ENCODE results near the gene PTGFRN. TPM values are rescaled to one million over a fixed set of nuclear protein-coding genes. Genes with fewer than 3 reads are reported as not detected.
A peak's percentile ranks its signal among the peaks of the same experiment; 100 is the strongest.

The PTGFRN gene
- total and polyA plus RNA-seq, 2 experiments from 2014 or later, result 17.4 to 32.7 TPM

DNA sequence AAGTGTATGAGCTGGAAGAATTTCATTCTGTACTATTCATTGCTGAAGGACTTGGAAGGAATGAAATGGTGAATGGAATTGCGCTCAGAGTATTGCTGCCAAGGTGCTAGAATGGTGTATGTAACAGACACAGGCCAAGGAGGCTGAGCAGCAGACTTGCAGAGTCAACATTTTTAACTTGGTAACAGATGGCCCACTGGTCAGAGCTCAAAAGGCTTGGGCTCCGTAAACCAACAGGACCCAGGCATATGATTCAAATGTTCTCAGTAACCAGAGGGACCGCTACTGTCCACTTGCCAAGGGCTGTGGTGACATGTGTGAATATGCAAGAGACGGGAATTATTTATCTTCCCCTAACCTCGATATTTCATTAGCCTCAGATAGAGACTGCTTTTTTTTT lies 28.8 kb upstream of the PTGFRN start (continued):
- TF ChIP-seq, protein P1, sequence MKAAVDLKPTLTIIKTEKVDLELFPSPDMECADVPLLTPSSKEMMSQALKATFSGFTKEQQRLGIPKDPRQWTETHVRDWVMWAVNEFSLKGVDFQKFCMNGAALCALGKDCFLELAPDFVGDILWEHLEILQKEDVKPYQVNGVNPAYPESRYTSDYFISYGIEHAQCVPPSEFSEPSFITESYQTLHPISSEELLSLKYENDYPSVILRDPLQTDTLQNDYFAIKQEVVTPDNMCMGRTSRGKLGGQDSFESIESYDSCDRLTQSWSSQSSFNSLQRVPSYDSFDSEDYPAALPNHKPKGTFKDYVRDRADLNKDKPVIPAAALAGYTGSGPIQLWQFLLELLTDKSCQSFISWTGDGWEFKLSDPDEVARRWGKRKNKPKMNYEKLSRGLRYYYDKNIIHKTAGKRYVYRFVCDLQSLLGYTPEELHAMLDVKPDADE (IDR thresholded peaks at IDR 0.05), result no peak
- TF ChIP-seq, protein P2, sequence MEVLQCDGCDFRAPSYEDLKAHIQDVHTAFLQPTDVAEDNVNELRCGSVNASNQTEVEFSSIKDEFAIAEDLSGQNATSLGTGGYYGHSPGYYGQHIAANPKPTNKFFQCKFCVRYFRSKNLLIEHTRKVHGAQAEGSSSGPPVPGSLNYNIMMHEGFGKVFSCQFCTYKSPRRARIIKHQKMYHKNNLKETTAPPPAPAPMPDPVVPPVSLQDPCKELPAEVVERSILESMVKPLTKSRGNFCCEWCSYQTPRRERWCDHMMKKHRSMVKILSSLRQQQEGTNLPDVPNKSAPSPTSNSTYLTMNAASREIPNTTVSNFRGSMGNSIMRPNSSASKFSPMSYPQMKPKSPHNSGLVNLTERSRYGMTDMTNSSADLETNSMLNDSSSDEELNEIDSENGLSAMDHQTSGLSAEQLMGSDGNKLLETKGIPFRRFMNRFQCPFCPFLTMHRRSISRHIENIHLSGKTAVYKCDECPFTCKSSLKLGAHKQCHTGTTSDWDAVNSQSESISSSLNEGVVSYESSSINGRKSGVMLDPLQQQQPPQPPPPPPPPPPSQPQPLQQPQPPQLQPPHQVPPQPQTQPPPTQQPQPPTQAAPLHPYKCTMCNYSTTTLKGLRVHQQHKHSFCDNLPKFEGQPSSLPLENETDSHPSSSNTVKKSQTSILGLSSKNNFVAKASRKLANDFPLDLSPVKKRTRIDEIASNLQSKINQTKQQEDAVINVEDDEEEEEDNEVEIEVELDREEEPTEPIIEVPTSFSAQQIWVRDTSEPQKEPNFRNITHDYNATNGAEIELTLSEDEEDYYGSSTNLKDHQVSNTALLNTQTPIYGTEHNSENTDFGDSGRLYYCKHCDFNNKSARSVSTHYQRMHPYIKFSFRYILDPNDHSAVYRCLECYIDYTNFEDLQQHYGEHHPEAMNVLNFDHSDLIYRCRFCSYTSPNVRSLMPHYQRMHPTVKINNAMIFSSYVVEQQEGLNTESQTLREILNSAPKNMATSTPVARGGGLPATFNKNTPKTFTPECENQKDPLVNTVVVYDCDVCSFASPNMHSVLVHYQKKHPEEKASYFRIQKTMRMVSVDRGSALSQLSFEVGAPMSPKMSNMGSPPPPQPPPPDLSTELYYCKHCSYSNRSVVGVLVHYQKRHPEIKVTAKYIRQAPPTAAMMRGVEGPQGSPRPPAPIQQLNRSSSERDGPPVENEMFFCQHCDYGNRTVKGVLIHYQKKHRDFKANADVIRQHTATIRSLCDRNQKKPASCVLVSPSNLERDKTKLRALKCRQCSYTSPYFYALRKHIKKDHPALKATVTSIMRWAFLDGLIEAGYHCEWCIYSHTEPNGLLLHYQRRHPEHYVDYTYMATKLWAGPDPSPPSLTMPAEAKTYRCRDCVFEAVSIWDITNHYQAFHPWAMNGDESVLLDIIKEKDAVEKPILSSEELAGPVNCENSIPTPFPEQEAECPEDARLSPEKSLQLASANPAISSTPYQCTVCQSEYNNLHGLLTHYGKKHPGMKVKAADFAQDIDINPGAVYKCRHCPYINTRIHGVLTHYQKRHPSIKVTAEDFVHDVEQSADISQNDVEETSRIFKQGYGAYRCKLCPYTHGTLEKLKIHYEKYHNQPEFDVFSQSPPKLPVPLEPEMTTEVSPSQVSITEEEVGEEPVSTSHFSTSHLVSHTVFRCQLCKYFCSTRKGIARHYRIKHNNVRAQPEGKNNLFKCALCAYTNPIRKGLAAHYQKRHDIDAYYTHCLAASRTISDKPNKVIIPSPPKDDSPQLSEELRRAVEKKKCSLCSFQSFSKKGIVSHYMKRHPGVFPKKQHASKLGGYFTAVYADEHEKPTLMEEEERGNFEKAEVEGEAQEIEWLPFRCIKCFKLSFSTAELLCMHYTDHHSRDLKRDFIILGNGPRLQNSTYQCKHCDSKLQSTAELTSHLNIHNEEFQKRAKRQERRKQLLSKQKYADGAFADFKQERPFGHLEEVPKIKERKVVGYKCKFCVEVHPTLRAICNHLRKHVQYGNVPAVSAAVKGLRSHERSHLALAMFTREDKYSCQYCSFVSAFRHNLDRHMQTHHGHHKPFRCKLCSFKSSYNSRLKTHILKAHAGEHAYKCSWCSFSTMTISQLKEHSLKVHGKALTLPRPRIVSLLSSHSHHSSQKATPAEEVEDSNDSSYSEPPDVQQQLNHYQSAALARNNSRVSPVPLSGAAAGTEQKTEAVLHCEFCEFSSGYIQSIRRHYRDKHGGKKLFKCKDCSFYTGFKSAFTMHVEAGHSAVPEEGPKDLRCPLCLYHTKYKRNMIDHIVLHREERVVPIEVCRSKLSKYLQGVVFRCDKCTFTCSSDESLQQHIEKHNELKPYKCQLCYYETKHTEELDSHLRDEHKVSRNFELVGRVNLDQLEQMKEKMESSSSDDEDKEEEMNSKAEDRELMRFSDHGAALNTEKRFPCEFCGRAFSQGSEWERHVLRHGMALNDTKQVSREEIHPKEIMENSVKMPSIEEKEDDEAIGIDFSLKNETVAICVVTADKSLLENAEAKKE (CRISPR knock-in tag; IDR thresholded peaks at IDR 0.05), result no peak
- no peak for TF ChIP-seq STAT1 (IDR thresholded peaks at IDR 0.05; ENCODE audit: unreplicated experiment)

DNA sequence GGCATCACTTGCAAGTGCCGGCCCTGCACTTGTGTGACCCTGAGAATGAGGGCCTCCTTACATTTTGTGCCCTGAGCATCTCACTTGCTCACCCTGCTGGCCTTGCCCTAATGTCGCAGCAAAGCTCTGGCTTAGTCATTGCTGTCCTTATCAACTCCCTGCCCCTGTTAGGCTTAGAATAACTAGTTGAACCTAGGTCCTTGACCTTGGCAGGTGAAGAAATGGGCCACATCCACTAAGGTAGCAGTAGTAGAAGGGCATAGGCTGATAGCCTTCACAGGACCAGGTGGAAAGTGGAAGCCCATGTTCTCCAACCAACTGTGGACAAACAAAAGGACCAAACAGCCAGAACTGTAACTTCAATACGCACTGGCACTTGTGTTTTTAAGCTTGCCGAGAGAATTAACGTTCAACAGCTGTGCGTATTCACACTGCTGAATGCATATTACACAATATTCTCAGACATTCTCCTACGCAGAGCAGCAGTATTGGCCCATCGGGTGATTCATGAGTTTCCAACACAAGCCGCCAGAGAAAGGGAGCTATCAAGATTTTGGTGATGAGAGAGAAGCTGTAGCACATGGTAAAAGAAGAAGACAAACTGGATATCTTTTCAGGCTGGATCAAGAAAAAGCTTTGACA lies 27.7 kb upstream of the PTGFRN start:
- peak overlapping the region; percentile 72 for H2AFZ ChIP-seq
- Mint-ChIP-seq H3K27ac (no peak overlapping the region; the same call in none of the 2 replicates), H3K36me3 (ENCODE audit: low read depth) (no peaks in the 10 kb centered on the region), H3K27me3 (ENCODE audit: insufficient read depth, low read depth, poor library complexity) (no peaks in the 10 kb centered on the region), H3K9me3 (no peaks in the 10 kb centered on the region), H3K4me1 (peaks cover 3% of the 10 kb centered on the region; the same call in 2 of the 3 replicates), H3K4me3 (no peak overlapping the region)
- H3K36me3 ChIP-seq (ENCODE audit: insufficient read depth), result no peaks in the 10 kb centered on the region
- H3F3A ChIP-seq (replicated peaks; ENCODE audit: low read depth), result no peaks in the 10 kb centered on the region
- no peak overlapping the region for H3K27ac ChIP-seq (ENCODE audit: low read depth)
- H3K9me2 ChIP-seq (ENCODE audit: insufficient read depth), result 0 out of 2 replicates have a peak, but pooled peaks cover 4% of the 10 kb centered on the region
- DNase-seq (ENCODE audit: low spot score), result peak; percentile 81
- ATAC-seq, result peak; percentile 85
- TF ChIP-seq, protein P3, sequence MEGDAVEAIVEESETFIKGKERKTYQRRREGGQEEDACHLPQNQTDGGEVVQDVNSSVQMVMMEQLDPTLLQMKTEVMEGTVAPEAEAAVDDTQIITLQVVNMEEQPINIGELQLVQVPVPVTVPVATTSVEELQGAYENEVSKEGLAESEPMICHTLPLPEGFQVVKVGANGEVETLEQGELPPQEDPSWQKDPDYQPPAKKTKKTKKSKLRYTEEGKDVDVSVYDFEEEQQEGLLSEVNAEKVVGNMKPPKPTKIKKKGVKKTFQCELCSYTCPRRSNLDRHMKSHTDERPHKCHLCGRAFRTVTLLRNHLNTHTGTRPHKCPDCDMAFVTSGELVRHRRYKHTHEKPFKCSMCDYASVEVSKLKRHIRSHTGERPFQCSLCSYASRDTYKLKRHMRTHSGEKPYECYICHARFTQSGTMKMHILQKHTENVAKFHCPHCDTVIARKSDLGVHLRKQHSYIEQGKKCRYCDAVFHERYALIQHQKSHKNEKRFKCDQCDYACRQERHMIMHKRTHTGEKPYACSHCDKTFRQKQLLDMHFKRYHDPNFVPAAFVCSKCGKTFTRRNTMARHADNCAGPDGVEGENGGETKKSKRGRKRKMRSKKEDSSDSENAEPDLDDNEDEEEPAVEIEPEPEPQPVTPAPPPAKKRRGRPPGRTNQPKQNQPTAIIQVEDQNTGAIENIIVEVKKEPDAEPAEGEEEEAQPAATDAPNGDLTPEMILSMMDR (conservative IDR thresholded peaks at IDR 0.05; ENCODE audit: low read depth in 2 of 2), result peak; percentile 56 to 90
- TF ChIP-seq, protein P4, sequence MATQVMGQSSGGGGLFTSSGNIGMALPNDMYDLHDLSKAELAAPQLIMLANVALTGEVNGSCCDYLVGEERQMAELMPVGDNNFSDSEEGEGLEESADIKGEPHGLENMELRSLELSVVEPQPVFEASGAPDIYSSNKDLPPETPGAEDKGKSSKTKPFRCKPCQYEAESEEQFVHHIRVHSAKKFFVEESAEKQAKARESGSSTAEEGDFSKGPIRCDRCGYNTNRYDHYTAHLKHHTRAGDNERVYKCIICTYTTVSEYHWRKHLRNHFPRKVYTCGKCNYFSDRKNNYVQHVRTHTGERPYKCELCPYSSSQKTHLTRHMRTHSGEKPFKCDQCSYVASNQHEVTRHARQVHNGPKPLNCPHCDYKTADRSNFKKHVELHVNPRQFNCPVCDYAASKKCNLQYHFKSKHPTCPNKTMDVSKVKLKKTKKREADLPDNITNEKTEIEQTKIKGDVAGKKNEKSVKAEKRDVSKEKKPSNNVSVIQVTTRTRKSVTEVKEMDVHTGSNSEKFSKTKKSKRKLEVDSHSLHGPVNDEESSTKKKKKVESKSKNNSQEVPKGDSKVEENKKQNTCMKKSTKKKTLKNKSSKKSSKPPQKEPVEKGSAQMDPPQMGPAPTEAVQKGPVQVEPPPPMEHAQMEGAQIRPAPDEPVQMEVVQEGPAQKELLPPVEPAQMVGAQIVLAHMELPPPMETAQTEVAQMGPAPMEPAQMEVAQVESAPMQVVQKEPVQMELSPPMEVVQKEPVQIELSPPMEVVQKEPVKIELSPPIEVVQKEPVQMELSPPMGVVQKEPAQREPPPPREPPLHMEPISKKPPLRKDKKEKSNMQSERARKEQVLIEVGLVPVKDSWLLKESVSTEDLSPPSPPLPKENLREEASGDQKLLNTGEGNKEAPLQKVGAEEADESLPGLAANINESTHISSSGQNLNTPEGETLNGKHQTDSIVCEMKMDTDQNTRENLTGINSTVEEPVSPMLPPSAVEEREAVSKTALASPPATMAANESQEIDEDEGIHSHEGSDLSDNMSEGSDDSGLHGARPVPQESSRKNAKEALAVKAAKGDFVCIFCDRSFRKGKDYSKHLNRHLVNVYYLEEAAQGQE (IDR thresholded peaks at IDR 0.05; ENCODE audit: unreplicated experiment), result no peak
- TF ChIP-seq, protein P1 (IDR thresholded peaks at IDR 0.05), result no peak
- TF ChIP-seq EZH2phosphoT487 (IDR thresholded peaks at IDR 0.05; ENCODE audit: unreplicated experiment) (no peak), ZNF331 (CRISPR knock-in tag; IDR thresholded peaks at IDR 0.05; ENCODE audit: low read depth) (no peak), ZNF114 (CRISPR knock-in tag; IDR thresholded peaks at IDR 0.05) (no peak)
- no peak overlapping the region for H3K4me2 ChIP-seq
- H3K4me1 ChIP-seq (ENCODE audit: insufficient read depth), result peaks cover 27% of the 10 kb centered on the region
- no peak overlapping the region for H3K4me3 ChIP-seq
- H4K20me1 ChIP-seq (replicated peaks; ENCODE audit: insufficient read depth), result no peaks in the 10 kb centered on the region
- H3K27me3 ChIP-seq (ENCODE audit: insufficient read depth), result no peaks in the 10 kb centered on the region
- H3K79me2 ChIP-seq (replicated peaks; ENCODE audit: insufficient read depth), result no peaks in the 10 kb centered on the region
